Endothelial cell of hepatic sinusoid (primary cell): ENCODE data around the gene CFAP97D2.
"Not testable (repeated sequence)": the region's sequence is repeated elsewhere in the genome, so short reads cannot be mapped to it uniquely, and the experiment has no call there.

ENCODE experiments used
- in situ Hi-C: cut with HindIII; loops from 2 replicates; pipeline ENCODE4 v1.10.0; 2017; ENCODE audit warnings: low sequenced_read_pairs

The CFAP97D2 gene

GRCh38 chr13:114228176-114228575 lies 49.1 kb downstream of the CFAP97D2 start:
- in situ Hi-C loops, result no loop called here

GRCh38 chr13:114229506-114229905 lies 50.4 kb downstream of the CFAP97D2 start:
- in situ Hi-C loops, result no loop called here

- in situ Hi-C loops, result no loop called here
These were observed 51.1 kb downstream of the CFAP97D2 start for GRCh38 chr13:114230117-114230516.

- in situ Hi-C loops, result no loop called here
These were observed 51.5 kb downstream of the CFAP97D2 start for GRCh38 chr13:114230575-114230974.

GRCh38 chr13:114231886-114232285 lies 52.8 kb downstream of the CFAP97D2 start:
- in situ Hi-C loops, result no loop called here

GRCh38 chr13:114234266-114234644 lies 55.2 kb downstream of the CFAP97D2 start:
- in situ Hi-C loops, result no loop called here

GRCh38 chr13:114234645-114235421 lies 55.8 kb downstream of the CFAP97D2 start, which contains the start of gene CDC16:
TSS of gene CDC16 (plus strand) at chr13:114234897. CDS start at chr13:114235085, 188 bp downstream.
- in situ Hi-C loops, result no loop called here

GRCh38 chr13:114235697-114236096 lies 56.6 kb downstream of the CFAP97D2 start:
- in situ Hi-C loops, result no loop called here

GRCh38 chr13:114236227-114236626 lies 57.2 kb downstream of the CFAP97D2 start:
- in situ Hi-C loops, result no loop called here

GRCh38 chr13:114237415-114238112 lies 58.5 kb downstream of the CFAP97D2 start:
- in situ Hi-C loops, result no loop called here

- in situ Hi-C loops, result loop anchor here (5.0 kb wide), 1 partner anchor 35 kb away; no protein-coding TSS in a partner anchor
These were observed 62.9 kb downstream of the CFAP97D2 start for GRCh38 chr13:114241918-114242317.

GRCh38 chr13:114243971-114244370 lies 64.9 kb downstream of the CFAP97D2 start:
- in situ Hi-C loops, result loop anchor here (5.0 kb wide), 1 partner anchor 37 kb away; no protein-coding TSS in a partner anchor

- in situ Hi-C loops, result loop anchor here (5.0 kb wide), 1 partner anchor 37 kb away; no protein-coding TSS in a partner anchor
These were observed 65.6 kb downstream of the CFAP97D2 start for GRCh38 chr13:114244637-114245036.

GRCh38 chr13:114248011-114248410 lies 69.0 kb downstream of the CFAP97D2 start:
- in situ Hi-C loops, result no loop called here

GRCh38 chr13:114249077-114249476 lies 70.0 kb downstream of the CFAP97D2 start:
- in situ Hi-C loops, result no loop called here

- in situ Hi-C loops, result not testable (repeated sequence)
These were observed 72.8 kb downstream of the CFAP97D2 start for GRCh38 chr13:114251639-114252440.

GRCh38 chr13:114256547-114256946 lies 77.5 kb downstream of the CFAP97D2 start:
- in situ Hi-C loops, result no loop called here

- in situ Hi-C loops, result no loop called here
These were observed 78.0 kb downstream of the CFAP97D2 start for GRCh38 chr13:114257014-114257413.

GRCh38 chr13:114258589-114258988 lies 79.5 kb downstream of the CFAP97D2 start:
- in situ Hi-C loops, result no loop called here

- in situ Hi-C loops, result no loop called here
These were observed 80.3 kb downstream of the CFAP97D2 start for GRCh38 chr13:114259374-114259773.

GRCh38 chr13:114259974-114260373 lies 80.9 kb downstream of the CFAP97D2 start:
- in situ Hi-C loops, result no loop called here
